ENCODE data around the gene ZBED1. TPM values are rescaled to one million over a fixed set of nuclear protein-coding genes. Genes with fewer than 3 reads are reported as not detected.

Gene ZBED1
- total and polyA plus RNA-seq, 9 of the 15 experiments (the other 6 are each of a cell fraction or from before 2014, with no cell fraction given): 0.61 to 27.6 (median 13.9) TPM

DNA sequence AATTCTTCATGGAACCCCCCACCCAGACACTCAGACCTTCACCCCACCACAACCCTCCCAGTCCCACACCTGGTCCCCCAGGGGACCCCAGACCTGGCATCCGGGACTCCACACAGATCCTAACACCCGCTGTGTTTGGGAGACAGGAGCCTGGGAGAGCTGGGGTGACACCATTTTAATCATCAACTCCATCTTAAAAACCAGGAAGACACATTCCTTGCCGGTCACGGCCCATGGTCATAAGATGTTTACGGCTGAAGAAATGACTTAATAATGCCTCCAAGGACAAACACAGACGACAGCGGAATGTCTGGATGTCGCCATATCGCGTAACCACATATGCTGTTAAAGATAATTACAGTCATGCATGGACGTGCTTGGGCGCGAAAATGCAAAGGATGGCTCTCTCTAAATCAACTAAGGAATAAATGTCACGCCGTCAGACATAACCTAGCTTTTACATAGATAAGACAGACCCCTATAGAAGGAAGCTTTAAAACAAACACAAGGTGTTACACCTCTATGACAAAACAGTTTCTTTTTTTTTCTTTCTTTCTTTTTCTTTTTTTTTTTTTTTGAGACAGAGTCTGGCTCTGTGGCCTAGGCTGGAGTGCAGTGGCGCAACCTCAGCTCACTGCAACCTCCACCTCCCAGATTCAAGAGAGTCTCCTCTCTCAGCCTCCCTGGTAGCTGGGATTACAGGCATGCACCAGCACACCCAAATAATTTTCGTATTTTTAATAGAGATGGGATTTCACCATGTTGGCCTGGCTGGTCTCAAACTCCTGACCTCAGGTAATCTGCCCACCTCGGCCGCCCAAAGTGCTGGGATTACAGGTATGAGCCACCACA lies 2.1 kb upstream of the ZBED1 start:
- 16% methylated on average over 17 of the region's 19 CpGs for WGBS (ENCODE audit: insufficient coverage, low coverage, missing lambda C conversion rate)
- DNase-seq (ENCODE audit: extremely low read depth in 1 of 4, low spot score in 3 of 4): peak in 2 of 4 experiments; percentile 35 to 74
- peak; percentile 37 for ATAC-seq
- TF ChIP-seq DNMT1 (IDR thresholded peaks at IDR 0.05) (no peak), ZNF311 (CRISPR knock-in tag; IDR thresholded peaks at IDR 0.05) (peak; percentile 86), ZFPM2 (CRISPR knock-in tag; IDR thresholded peaks at IDR 0.05) (no peak), KLF10 (CRISPR knock-in tag; IDR thresholded peaks at IDR 0.05) (0 out of 2 replicates have a peak, but pooled peaks have one; percentile 59), ZNF79 (CRISPR knock-in tag; IDR thresholded peaks at IDR 0.05; ENCODE audit: low read depth) (peak; percentile 88), NUFIP1 (IDR thresholded peaks at IDR 0.05; ENCODE audit: partially characterized antibody) (no peak), PTTG1 (tag; IDR thresholded peaks at IDR 0.05; ENCODE audit: low read depth) (peak; percentile 91), NFXL1 (CRISPR knock-in tag; IDR thresholded peaks at IDR 0.05) (0 out of 2 replicates have a peak, but pooled peaks have one; percentile 64), ZNF197 (CRISPR knock-in tag; IDR thresholded peaks at IDR 0.05; ENCODE audit: low read depth) (peak; percentile 86; the same call in 1 of the 2 replicates), SMARCA5 (IDR thresholded peaks at IDR 0.05) (no peak), ATF3 (IDR thresholded peaks at IDR 0.05) (peak; percentile 56), ATF3 (CRISPR knock-in tag; conservative IDR thresholded peaks at IDR 0.05) (no peak), BCL6 (CRISPR knock-in tag; IDR thresholded peaks at IDR 0.05) (peak; percentile 95), ZNF668 (CRISPR knock-in tag; IDR thresholded peaks at IDR 0.05) (peak; percentile 87; the same call in 1 of the 2 replicates), MEIS2 (IDR thresholded peaks at IDR 0.05; ENCODE audit: partially characterized antibody) (peak; percentile 81), RBFOX2 (IDR thresholded peaks at IDR 0.05; ENCODE audit: low read depth, low read length) (peak; percentile 33; the same call in 1 of the 2 replicates)
- TF ChIP-seq, protein P1, sequence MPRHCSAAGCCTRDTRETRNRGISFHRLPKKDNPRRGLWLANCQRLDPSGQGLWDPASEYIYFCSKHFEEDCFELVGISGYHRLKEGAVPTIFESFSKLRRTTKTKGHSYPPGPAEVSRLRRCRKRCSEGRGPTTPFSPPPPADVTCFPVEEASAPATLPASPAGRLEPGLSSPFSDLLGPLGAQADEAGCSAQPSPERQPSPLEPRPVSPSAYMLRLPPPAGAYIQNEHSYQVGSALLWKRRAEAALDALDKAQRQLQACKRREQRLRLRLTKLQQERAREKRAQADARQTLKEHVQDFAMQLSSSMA (CRISPR knock-in tag; IDR thresholded peaks at IDR 0.05): no peak
- TF ChIP-seq, protein P2, sequence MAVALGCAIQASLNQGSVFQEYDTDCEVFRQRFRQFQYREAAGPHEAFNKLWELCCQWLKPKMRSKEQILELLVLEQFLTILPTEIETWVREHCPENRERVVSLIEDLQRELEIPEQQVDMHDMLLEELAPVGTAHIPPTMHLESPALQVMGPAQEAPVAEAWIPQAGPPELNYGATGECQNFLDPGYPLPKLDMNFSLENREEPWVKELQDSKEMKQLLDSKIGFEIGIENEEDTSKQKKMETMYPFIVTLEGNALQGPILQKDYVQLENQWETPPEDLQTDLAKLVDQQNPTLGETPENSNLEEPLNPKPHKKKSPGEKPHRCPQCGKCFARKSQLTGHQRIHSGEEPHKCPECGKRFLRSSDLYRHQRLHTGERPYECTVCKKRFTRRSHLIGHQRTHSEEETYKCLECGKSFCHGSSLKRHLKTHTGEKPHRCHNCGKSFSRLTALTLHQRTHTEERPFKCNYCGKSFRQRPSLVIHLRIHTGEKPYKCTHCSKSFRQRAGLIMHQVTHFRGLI (CRISPR knock-in tag; IDR thresholded peaks at IDR 0.05): peak; percentile 96
- TF ChIP-seq, protein P3, sequence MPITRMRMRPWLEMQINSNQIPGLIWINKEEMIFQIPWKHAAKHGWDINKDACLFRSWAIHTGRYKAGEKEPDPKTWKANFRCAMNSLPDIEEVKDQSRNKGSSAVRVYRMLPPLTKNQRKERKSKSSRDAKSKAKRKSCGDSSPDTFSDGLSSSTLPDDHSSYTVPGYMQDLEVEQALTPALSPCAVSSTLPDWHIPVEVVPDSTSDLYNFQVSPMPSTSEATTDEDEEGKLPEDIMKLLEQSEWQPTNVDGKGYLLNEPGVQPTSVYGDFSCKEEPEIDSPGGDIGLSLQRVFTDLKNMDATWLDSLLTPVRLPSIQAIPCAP (CRISPR knock-in tag; IDR thresholded peaks at IDR 0.05; ENCODE audit: borderline replicate concordance): no peak

More for the DNA sequence above, 2.1 kb upstream of the ZBED1 start:
- peak overlapping the region; percentile 18 to 48; a peak in 3 of 4 replicates for H3K9ac ChIP-seq (ENCODE audit: insufficient read depth in 1 of 2, low read depth in 2 of 2, low read length in 2 of 2)
- peak overlapping the region; percentile 86 for H2AFZ ChIP-seq (ENCODE audit: low read depth, low read length)
- in situ Hi-C loops (cut with MboI): no loop called here
- H3K9me1 ChIP-seq (ENCODE audit: control insufficient read depth, insufficient read depth, low read length): no peaks in the 10 kb centered on the region
- intact Hi-C loops (cut with micrococcal nuclease): no loop called here
- peaks cover 25% of the 10 kb centered on the region for H3K79me2 ChIP-seq (ENCODE audit: control insufficient read depth, insufficient read depth, low read length)
- H3K4me2 ChIP-seq (ENCODE audit: insufficient read depth, low read length): peak overlapping the region; percentile 68
- CTCF ChIA-PET (ENCODE audit: low intra/inter-chr PET ratio): no interaction called here
- H3K4me1 ChIP-seq (replicated peaks in 1 of 2; ENCODE audit: control insufficient read depth in 2 of 2, insufficient read depth in 2 of 2, low read length in 2 of 2): peaks cover 7 to 30% of the 10 kb centered on the region in 2 experiments; a peak in 4 of 5 replicates
- BruUV-seq (replicated peaks): no TSS peak
- no peaks in the 10 kb centered on the region for H4K20me1 ChIP-seq (replicated peaks; ENCODE audit: control insufficient read depth, insufficient read depth, low read length)
- FAIRE-seq: peak; percentile 93
- no peaks in the 10 kb centered on the region for H3K27me3 ChIP-seq (ENCODE audit: control insufficient read depth in 2 of 2, insufficient read depth in 2 of 2, low read length in 2 of 2)
- peak overlapping the region; percentile 72 for H3K27ac ChIP-seq (ENCODE audit: extremely low read depth, low read depth, low read length)
- POLR2A ChIA-PET: no interaction called here
- peaks cover 4% of the 10 kb centered on the region; the same call in 2 of the 3 replicates for H3K36me3 ChIP-seq (ENCODE audit: control insufficient read depth, insufficient read depth, low read length)
- no peaks in the 10 kb centered on the region for H3K9me3 ChIP-seq (replicated peaks; ENCODE audit: control insufficient read depth, insufficient read depth, low read depth, low read length)
- peak overlapping the region; percentile 20; the same call in 1 of the 2 replicates for H3K4me3 ChIP-seq
